Kidney (tissue), 14 donors: ENCODE results near the gene OR2V2. TPM values are rescaled to one million over a fixed set of nuclear protein-coding genes. Genes with fewer than 3 reads are reported as not detected.

ENCODE experiments used
- DNase-seq, 5 donors: peaks; one replicate each; pipeline ENCODE4 v3.0.0-alpha.2; 2013 to 2020
- FAIRE-seq: peaks from 2 replicates; lab custom pipeline; 2012; peaks lifted over from hg19 to GRCh38; lab: Jason Lieb, UNC
- H3K27ac ChIP-seq, 2 donors: one replicate each; pipeline ENCODE4 v1.7.0; 2013; ENCODE audit warnings: low read depth in 2 of 2, low read length in 2 of 2, inconsistent platforms in 1 of 2
- H3K27me3 ChIP-seq: one replicate; pipeline ENCODE4 v1.7.1; 2013; ENCODE audit warnings: low read length, inconsistent platforms; ENCODE audit not compliant: control insufficient read depth, insufficient read depth
- H3K36me3 ChIP-seq, 3 donors: one replicate each; pipeline versions ENCODE4 v1.7.0 to v1.7.1; 2013; ENCODE audit warnings: low read length in 3 of 3, control low read depth in 1 of 3, inconsistent platforms in 1 of 3; ENCODE audit not compliant: insufficient read depth in 3 of 3, control insufficient read depth in 2 of 3
- H3K4me1 ChIP-seq, 3 donors: one replicate each; pipeline versions ENCODE4 v1.7.0 to v1.7.1; 2013; ENCODE audit warnings: low read length in 3 of 3, inconsistent platforms in 1 of 3, low read depth in 1 of 3; ENCODE audit not compliant: control insufficient read depth in 2 of 3, insufficient read depth in 2 of 3
- H3K4me3 ChIP-seq, 3 donors: one replicate each; pipeline versions ENCODE4 v1.7.0 to v1.8.1; 2013; ENCODE audit warnings: low read length in 3 of 3, control low read depth in 1 of 3, inconsistent platforms in 1 of 3
- H3K9ac ChIP-seq, 3 donors: one replicate each; pipeline versions ENCODE4 v1.7.0 to v1.7.1; 2013; ENCODE audit warnings: low read length in 3 of 3, control low read depth in 1 of 3, inconsistent platforms in 1 of 3
- H3K9me3 ChIP-seq, 3 donors: one replicate each; pipeline versions ENCODE4 v1.7.0 to v1.7.1; 2013; ENCODE audit warnings: low read length in 3 of 3, control low read depth in 1 of 3, inconsistent platforms in 1 of 3; ENCODE audit not compliant: control insufficient read depth in 2 of 3, insufficient read depth in 1 of 3
- CTCF ChIP-seq: IDR thresholded peaks from 3 replicates; pipeline ENCODE4 v1.5.1; 2012; ENCODE audit warnings: mild to moderate bottlenecking, moderate library complexity, borderline replicate concordance; ENCODE audit not compliant: insufficient read depth; ENCODE audit errors: extremely low read depth
- intact Hi-C: fragments of 100-400 bp; cut with DNase I; formaldehyde crosslinking; loops from one replicate; pipeline ENCODE4 v1.11.1; 2022
- polyA plus RNA-seq: library from polyadenylated mRNA; stranded (reverse); fragments of 350-450 nt; fragmentation: Illumina TruSeq; extraction: RNeasy Lipid Tissue Mini Kit (QIAGEN cat#74804); gene quantifications from one replicate; pipeline ENCODE4 v1.2.3, GENCODE V29; 2014; ENCODE audit warnings: low read depth, low replicate concordance; ENCODE audit not compliant: insufficient read depth
- total RNA-seq: library from RNA; stranded (reverse); fragmentation: NEBNext Ultra II Directional; extraction: Animal tissue kit (Norgen Biotek cat#: 25700); gene quantifications from one replicate; pipeline ENCODE4 v1.2.1, GENCODE V29; 2021
- donor health status: control.
- donor health status: control.
- donor health status: control.
- donor health status: control.
- donor health status: control.
- donor health status: DM: yes; HTN: yes; CAD: no.
- donor health status: Normal renal cell carcinoma (clear cell type).

Gene OR2V2
- total and polyA plus RNA-seq, 2 donors from 2014 or later: not detected

DNA sequence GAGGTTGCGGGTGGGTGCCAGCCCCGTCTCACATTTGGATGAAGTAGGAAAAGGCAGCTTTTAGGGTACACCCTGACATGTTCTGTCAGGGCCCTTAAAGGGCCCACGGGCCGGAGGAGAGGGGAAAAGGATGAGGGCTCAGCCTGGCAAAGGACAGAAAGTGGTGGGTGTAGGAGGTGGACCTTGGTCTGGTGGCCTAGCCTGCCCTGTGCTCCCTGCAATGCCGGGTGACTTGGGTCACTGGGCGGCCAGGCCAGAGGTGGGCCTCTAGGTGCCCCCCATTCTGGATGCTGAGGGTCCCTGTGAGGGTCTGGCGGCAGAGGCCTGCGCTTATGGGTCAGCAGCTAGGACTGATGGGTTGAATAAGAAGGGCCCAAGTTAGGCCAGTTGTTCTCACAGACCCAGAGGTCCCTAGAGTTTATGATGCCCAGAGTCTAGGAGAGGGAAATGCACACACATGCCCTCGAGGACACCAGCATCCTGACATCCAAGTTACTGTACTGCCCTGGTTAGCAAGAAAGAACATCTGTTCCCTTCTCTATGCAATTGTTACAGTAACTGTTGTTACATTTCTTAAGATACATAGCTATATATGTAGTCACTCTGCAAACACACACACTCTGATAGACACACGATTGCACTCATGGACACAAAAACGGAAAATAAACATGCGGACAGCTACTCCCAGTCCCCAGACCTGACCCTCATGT, 45.1 kb downstream of the OR2V2 start:
- H3K4me1 ChIP-seq: peaks cover 0 to 8% (median 6%) of the 10 kb centered on the region in 3 donors
- H3K9ac ChIP-seq: peak overlapping the region in 2 of 3 donors; percentile 75 to 93
- TF ChIP-seq CTCF: no peak
- no peaks in the 10 kb centered on the region for H3K36me3 ChIP-seq
- H3K4me3 ChIP-seq: peak overlapping the region; percentile 65 to 98 (median 81)
- FAIRE-seq: no peak
- H3K27ac ChIP-seq: peak overlapping the region in 1 of 2 donors; percentile 89
- no peaks in the 10 kb centered on the region for H3K27me3 ChIP-seq
- intact Hi-C loops: no loop called here
- no peak for DNase-seq
- no peaks in the 10 kb centered on the region for H3K9me3 ChIP-seq

DNA sequence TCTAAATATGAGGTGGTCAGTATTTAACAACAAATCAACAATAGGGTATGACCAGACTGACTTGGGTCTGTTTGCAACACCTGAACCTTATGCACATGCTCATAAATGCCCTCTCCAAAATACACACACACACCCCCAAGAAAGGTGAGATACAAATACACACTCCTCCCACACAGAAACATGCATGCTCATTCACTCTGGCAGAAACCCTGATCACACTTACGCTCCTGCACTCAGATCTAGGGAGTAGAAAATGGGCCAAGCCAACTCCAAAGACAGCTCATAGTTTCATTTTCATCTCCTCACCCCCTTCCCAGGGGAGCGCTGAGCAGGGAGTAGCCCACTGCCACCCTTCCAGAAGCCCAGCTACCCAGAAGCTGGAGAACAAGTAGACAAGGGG, 46.3 kb downstream of the OR2V2 start:
- no peaks in the 10 kb centered on the region for H3K9me3 ChIP-seq
- H3K27ac ChIP-seq: no peak overlapping the region
- DNase-seq (no peak), FAIRE-seq (no peak)
- H3K4me1 ChIP-seq: peaks cover 0 to 8% (median 6%) of the 10 kb centered on the region in 3 donors
- intact Hi-C loops: no loop called here
- no peak overlapping the region for H3K9ac ChIP-seq
- no peaks in the 10 kb centered on the region for H3K27me3 ChIP-seq
- no peaks in the 10 kb centered on the region for H3K36me3 ChIP-seq
- H3K4me3 ChIP-seq: no peak overlapping the region
- TF ChIP-seq CTCF: no peak

- FAIRE-seq (no peak), DNase-seq (no peak)
- no peak overlapping the region for H3K27ac ChIP-seq
- H3K27me3 ChIP-seq: no peaks in the 10 kb centered on the region
- TF ChIP-seq CTCF: no peak
- no peaks in the 10 kb centered on the region for H3K36me3 ChIP-seq
- no peak overlapping the region for H3K9ac ChIP-seq
- H3K9me3 ChIP-seq: no peaks in the 10 kb centered on the region
- H3K4me3 ChIP-seq: no peak overlapping the region
- intact Hi-C loops: no loop called here
- peaks cover 0 to 8% (median 6%) of the 10 kb centered on the region in 3 donors for H3K4me1 ChIP-seq
Observed at GRCh38 chr5:181194489-181195248, 47.3 kb downstream of the OR2V2 start.
